Measurements from ENCODE around the gene SCAMP3. TPM values are rescaled to one million over a fixed set of nuclear protein-coding genes. Genes with fewer than 3 reads are reported as not detected.
A peak's percentile ranks its signal among the peaks of the same experiment; 100 is the strongest.

SCAMP3 gene
- total RNA-seq, 2 donors from 2014 or later, result 36.8 to 38.9 TPM

DNA sequence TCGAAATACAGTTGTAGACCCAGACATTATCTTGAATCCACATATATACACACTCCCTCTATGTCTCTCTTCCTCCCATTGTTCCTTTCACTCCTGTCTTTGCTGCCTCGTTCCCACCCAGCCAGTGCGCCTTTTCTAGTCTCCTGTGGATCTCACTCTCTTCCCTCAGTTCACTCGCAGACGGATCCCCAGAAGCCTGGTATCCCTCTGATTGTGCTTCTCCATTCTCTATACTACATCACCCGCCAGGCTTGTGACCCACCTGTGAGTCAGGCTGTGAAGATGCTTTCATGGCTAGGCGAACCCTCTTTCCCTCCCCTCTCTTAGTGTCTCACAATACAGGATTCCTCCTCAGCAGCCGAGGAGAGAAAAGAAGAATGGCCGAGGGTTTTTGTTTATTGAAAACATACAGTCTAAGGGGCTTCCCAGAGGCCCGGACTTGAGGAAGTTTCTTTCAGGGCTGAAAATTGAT lies 16.6 kb upstream of the SCAMP3 start:
- no peak overlapping the region for H3K27ac ChIP-seq
- no peaks in the 10 kb centered on the region for H3K27me3 ChIP-seq
- no peaks in the 10 kb centered on the region for H3K9me3 ChIP-seq
- 53 to 60% methylated on average over 10 of the region's 10 CpGs for WGBS, 2 donors
- H3K4me3 ChIP-seq, result no peak overlapping the region
- intact Hi-C loops (cut with DNase I), result no loop called here
- no peaks in the 10 kb centered on the region for H3K36me3 ChIP-seq (replicated peaks in 1 of 2; ENCODE audit: insufficient read depth in 1 of 2, low read depth in 2 of 2)
- DNase-seq (no peak), ATAC-seq (no peak)
- H3K4me1 ChIP-seq, result peaks cover 13% of the 10 kb centered on the region
- TF ChIP-seq, protein P1, sequence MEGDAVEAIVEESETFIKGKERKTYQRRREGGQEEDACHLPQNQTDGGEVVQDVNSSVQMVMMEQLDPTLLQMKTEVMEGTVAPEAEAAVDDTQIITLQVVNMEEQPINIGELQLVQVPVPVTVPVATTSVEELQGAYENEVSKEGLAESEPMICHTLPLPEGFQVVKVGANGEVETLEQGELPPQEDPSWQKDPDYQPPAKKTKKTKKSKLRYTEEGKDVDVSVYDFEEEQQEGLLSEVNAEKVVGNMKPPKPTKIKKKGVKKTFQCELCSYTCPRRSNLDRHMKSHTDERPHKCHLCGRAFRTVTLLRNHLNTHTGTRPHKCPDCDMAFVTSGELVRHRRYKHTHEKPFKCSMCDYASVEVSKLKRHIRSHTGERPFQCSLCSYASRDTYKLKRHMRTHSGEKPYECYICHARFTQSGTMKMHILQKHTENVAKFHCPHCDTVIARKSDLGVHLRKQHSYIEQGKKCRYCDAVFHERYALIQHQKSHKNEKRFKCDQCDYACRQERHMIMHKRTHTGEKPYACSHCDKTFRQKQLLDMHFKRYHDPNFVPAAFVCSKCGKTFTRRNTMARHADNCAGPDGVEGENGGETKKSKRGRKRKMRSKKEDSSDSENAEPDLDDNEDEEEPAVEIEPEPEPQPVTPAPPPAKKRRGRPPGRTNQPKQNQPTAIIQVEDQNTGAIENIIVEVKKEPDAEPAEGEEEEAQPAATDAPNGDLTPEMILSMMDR (IDR thresholded peaks at IDR 0.05), result no peak
- no peak for TF ChIP-seq POLR2A (IDR thresholded peaks at IDR 0.05)

DNA sequence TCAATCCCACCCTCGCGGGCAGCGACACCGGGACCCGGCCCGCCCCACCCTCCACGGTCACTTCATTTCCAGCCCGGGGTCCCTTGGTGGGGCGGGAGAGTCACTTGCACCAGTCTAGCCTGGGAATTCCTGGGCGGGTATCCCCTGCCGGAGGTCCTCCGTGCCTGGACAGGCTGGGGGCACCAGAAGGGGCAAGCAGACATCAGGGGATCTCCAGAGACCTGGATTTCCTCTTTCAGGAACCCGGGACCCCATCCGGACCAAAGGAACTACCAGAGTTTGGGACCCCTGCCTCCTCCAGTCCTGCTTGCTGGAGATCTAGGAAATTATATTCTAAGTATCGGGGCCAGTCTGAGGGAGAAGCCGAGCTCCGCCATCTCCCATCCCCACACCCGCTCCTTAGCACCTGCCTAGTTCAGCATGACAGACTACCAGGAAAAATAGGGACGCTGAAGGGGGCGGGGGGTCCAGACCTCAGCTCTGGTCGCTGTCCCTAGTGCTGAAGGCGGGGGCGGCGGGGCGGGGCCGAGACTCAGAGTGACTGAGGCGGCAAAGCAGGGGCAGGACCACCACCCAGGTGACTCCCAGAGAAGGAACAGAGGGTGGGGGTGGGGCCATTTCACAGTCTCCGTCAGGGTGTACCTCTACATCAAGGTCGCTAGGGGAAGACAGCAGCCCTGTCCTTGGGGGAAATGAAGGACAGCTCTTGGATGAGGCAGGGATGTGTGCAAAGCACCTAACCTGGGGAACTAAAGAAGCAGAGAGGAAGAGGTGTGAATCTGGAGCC lies 15.9 kb upstream of the SCAMP3 start:
- peak; percentile 56 to 72 (median 60) for DNase-seq
- intact Hi-C loops (cut with DNase I), result no loop called here
- peak; percentile 2 for ATAC-seq
- no peaks in the 10 kb centered on the region for H3K9me3 ChIP-seq
- H3K4me3 ChIP-seq, result peak overlapping the region; percentile 46 to 88
- WGBS, 2 donors, result 1% methylated on average over 14 to 29 of the region's 29 CpGs
- peaks cover 14% of the 10 kb centered on the region for H3K4me1 ChIP-seq
- H3K27ac ChIP-seq, result peak overlapping the region; percentile 8 to 66 (median 26)
- H3K27me3 ChIP-seq, result no peaks in the 10 kb centered on the region
- TF ChIP-seq, protein P1 (IDR thresholded peaks at IDR 0.05), result peak in 3 of 7 experiments; percentile 24 to 31 (median 26)
- TF ChIP-seq POLR2A (IDR thresholded peaks at IDR 0.05), result no peak
- H3K36me3 ChIP-seq (replicated peaks in 1 of 2; ENCODE audit: insufficient read depth in 1 of 2, low read depth in 2 of 2), result no peaks in the 10 kb centered on the region

DNA sequence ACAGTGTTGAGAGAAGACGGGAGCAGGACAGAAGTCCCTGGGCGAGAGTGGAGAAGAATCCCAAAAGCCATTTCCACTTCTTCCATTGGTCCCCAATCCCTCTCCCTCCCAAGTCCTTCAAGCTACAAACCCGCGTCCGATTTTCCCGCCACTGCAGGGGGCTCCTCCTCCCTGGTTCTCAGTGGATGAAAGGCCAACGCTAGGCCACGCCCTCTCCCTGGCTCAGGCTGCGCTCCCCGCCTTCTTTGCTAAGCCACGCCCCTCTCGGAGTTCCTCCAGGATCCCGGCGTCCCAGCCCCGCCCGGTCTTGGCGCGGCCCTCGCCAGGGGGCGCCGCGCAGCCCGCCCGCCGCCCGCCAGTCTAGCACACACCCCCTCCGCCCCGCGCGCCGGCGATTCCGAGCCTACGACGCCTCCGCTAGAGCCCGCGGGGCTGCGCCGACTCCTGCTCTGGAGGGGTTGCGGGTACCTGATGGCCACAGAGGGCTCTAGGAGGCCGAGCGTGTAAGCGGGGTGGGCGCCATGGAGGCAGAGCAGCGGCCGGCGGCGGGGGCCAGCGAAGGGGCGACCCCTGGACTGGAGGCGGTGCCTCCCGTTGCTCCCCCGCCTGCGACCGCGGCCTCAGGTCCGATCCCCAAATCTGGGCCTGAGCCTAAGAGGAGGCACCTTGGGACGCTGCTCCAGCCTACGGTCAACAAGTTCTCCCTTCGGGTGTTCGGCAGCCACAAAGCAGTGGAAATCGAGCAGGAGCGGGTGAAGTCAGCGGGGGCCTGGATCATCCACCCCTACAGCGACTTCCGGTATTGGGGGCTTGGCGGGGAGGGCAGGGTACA lies 15.1 kb upstream of the SCAMP3 start, which contains the start of gene HCN3:
Gene HCN3, plus strand, starts transcription at position 394 of the 832 bp plus-strand sequence. Its CDS starts 128 bp downstream, at position 522.
- Histone ChIP-seq H3K4me1 (peaks cover 17% of the 10 kb centered on the region), H3K9me3 (no peaks in the 10 kb centered on the region), H3K27me3 (no peaks in the 10 kb centered on the region), H3K27ac (peak within 1 kb of the TSS; percentile 8 to 66 (median 44)), H3K36me3 (replicated peaks in 1 of 2; ENCODE audit: insufficient read depth in 1 of 2, low read depth in 2 of 2) (no peaks in the 10 kb centered on the region), H3K4me3 (peak within 1 kb of the TSS; percentile 46 to 88)
- no peak for TF ChIP-seq POLR2A (IDR thresholded peaks at IDR 0.05)
- TF ChIP-seq, protein P1 (IDR thresholded peaks at IDR 0.05), result peak; percentile 33 to 88 (median 67)
- 1 to 5% methylated on average over 6 to 68 of the region's 68 CpGs for WGBS, 2 donors
- intact Hi-C loops (cut with DNase I), result no loop called here
- ATAC-seq, result peak; percentile 91
- DNase-seq, result peak; percentile 98 to 99 (median 99)

DNA sequence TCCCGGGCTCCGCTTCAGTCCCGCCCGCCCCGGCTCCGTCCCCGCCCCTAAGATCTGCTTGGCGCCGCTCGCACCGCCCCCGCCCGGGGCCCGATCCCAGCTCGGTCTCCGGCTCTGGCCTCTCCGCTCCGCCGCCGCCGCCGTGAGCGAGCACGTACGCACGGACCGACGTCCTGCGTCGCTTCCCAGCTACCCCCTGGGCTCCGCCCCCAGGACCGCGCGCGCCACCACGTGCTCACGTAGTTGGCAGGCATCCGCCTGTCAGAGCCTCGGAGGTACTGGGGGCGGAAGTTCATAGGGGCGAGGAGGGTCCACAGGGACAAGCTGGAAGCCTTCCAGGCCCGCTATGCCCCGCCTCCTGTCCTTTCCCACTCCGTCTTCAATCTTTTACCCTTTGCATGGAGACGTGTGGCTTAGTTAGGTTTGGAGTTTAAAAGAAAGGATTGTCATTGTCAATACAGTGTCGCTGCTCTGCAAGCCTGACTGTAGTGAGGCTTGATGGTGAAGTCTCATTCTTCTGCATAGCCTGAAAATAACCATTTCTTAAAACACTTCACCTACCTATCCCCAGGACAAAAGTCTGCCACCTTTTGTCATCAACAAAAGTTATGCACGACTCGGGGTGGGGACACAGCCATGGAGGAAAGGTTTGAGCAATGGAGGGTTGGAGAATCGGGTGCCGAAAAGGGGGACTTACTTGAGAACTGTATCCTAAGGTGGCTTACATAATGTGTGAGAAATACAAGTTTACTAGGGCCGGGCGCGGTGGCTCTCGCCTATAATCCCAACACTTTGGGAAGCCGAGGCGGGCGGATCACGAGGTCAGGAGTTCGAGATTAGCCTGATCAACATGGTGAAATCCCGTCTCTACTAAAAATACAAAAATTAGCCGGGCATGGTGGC lies 11.4 kb upstream of the SCAMP3 start, which contains the start of gene CLK2:
Gene CLK2, minus strand, starts transcription at position 162 of the 903 bp plus-strand sequence. CDS start 2,527 bp downstream, outside the sequence.
- H3K36me3 ChIP-seq (replicated peaks in 1 of 2; ENCODE audit: insufficient read depth in 1 of 2, low read depth in 2 of 2), result peaks cover 8 to 17% of the 10 kb centered on the region in 2 donors
- H3K9me3 ChIP-seq, result no peaks in the 10 kb centered on the region
- ATAC-seq (peak; percentile 86), DNase-seq (peak; percentile 95 to 96 (median 96))
- no peaks in the 10 kb centered on the region for H3K27me3 ChIP-seq
- H3K4me3 ChIP-seq, result peak within 1 kb of the TSS; percentile 73 to 98
- 16 to 31% methylated on average over 23 to 36 of the region's 61 CpGs for WGBS, 2 donors
- intact Hi-C loops (cut with DNase I), result no loop called here
- TF ChIP-seq, protein P1 (IDR thresholded peaks at IDR 0.05), result peak in 1 of 7 experiments; percentile 12
- peak; percentile 52 to 83 (median 66) for TF ChIP-seq POLR2A (IDR thresholded peaks at IDR 0.05)
- peaks cover 33% of the 10 kb centered on the region for H3K4me1 ChIP-seq
- H3K27ac ChIP-seq, result peak within 1 kb of the TSS; percentile 90 to 97 (median 94)

Data from body of pancreas (tissue), 4 donors.